SK-N-MC (cell line): ENCODE results near the gene EIF2D.

Experiments
- EZH2 ChIP-seq: fragments of 200-600 bp; sonication (generic); IDR thresholded peaks from one replicate; pipeline ENCODE4 v1.6.1; 2017; ENCODE audit warnings: antibody characterized with exemption
- POLR2AphosphoS5 ChIP-seq: IDR thresholded peaks from 2 replicates; pipeline ENCODE4 v1.6.1; 2012; ENCODE audit warnings: mild to moderate bottlenecking, low read depth, low read length, borderline replicate concordance

DNA sequence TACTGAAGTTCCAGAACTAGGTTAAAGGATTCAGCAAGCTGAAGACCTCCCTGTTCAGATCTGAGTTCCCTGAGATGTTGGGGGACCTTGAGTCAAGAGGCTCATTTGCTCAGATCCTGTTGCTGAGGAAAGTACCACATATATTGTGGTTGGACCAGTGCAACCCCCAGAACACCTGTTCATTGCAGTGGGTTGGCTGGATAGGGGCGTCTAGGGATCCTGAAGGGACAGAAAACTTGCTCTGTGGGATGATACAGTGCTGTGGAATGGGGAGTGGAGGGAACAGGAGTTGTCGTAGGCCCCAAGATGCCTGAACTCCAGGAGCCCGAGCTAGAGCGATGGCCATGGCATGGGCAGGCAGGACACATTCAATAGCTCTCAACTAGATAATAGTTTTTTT is 47.9 kb upstream of the EIF2D start:
- no peak for TF ChIP-seq POLR2AphosphoS5
- no peak for TF ChIP-seq EZH2
